ENCODE data around the gene C1QTNF8. TPM values are rescaled to one million over a fixed set of nuclear protein-coding genes. Genes with fewer than 3 reads are reported as not detected.

C1QTNF8 gene
- total and polyA plus RNA-seq, 11 donors = not detected

DNA sequence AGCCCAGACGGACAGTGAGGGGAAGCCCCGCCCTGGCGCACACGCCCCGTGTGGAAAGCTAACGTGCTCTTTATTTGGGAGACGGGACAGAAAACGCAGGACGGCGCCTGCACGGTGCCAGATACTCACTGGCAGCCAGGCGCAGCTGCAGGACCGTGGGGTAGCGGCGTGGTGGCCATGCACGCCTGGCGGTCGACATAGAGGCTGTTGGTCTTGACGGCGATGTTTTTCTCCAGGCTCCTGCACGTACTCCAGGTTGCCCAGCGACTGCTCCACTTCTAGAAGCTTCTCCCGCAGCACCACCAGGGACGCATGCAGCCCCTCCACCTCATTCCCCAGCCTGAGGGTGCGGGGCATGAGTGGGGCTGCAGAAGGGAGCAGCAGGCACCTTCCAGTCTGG lies 5.1 kb upstream of the C1QTNF8 start:
- peaks cover 0 to 39% (median 19%) of the 10 kb centered on the region in 12 donors for H3K4me1 ChIP-seq
- intact Hi-C loops (cut with DNase I) = loop anchor here in 1 of 10 donors (2.0 kb wide), 2 partner anchors 22 to 44 kb away; no protein-coding TSS in a partner anchor
- ATAC-seq (no peak), DNase-seq (no peak)
- H3K27me3 ChIP-seq = peaks cover 8 to 61% (median 16%) of the 10 kb centered on the region in 9 donors
- TF ChIP-seq, protein P1, sequence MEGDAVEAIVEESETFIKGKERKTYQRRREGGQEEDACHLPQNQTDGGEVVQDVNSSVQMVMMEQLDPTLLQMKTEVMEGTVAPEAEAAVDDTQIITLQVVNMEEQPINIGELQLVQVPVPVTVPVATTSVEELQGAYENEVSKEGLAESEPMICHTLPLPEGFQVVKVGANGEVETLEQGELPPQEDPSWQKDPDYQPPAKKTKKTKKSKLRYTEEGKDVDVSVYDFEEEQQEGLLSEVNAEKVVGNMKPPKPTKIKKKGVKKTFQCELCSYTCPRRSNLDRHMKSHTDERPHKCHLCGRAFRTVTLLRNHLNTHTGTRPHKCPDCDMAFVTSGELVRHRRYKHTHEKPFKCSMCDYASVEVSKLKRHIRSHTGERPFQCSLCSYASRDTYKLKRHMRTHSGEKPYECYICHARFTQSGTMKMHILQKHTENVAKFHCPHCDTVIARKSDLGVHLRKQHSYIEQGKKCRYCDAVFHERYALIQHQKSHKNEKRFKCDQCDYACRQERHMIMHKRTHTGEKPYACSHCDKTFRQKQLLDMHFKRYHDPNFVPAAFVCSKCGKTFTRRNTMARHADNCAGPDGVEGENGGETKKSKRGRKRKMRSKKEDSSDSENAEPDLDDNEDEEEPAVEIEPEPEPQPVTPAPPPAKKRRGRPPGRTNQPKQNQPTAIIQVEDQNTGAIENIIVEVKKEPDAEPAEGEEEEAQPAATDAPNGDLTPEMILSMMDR (IDR thresholded peaks at IDR 0.05) = no peak
- TF ChIP-seq POLR2A (IDR thresholded peaks at IDR 0.05) = no peak
- no peaks in the 10 kb centered on the region for H3K9me3 ChIP-seq
- WGBS, 4 donors = 65 to 74% (median 67%) methylated on average over 16 to 25 of the region's 25 CpGs
- H3K36me3 ChIP-seq = no peaks in the 10 kb centered on the region
- H3K4me3 ChIP-seq = no peak overlapping the region
- no peak overlapping the region for H3K27ac ChIP-seq

DNA sequence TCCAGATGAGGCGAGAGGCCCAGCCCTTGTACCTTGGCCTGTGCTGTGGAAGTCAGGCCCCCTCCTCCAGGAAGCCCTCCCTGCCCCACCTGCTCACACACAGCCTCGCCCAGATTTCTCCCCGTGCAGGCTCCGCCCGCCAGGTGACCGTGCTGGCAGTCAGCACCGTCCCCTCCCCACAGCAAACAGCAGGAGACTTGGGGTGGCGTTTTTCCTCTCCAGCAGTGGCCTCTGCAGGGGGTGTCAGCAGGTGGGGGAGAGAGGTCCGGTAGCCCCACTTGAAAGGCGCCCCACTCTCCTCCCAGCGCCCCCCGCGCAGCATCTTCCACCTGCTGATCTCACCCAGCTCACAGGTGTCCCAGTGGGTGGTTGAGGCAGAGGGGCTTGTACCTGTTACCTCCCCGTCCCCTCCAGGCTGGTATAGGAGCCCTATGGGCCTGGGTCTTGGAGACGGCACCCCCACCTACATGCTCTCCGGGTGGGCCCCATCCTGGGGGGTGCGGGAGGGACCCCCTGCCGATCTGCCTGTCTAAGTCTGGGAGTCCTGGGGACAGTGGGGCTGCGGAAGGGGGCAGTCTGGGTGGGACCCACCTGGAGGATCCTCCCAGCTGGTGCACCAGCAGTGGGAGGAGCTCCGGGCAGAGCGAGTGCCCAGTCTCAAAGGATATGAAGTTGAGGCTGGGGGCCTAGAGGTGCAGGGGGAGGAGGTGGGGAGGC lies 4.2 kb upstream of the C1QTNF8 start:
- peaks cover 8 to 54% (median 15%) of the 10 kb centered on the region in 9 donors for H3K27me3 ChIP-seq
- ATAC-seq (no peak), DNase-seq (no peak)
- 62 to 70% (median 64%) methylated on average over 18 to 21 of the region's 21 CpGs for WGBS, 4 donors
- intact Hi-C loops (cut with DNase I) = loop anchor here in 1 of 10 donors (2.0 kb wide), 2 partner anchors 21 to 43 kb away; no protein-coding TSS in a partner anchor
- no peak overlapping the region for H3K27ac ChIP-seq
- H3K4me1 ChIP-seq = peaks cover 0 to 40% (median 19%) of the 10 kb centered on the region in 12 donors
- no peak overlapping the region for H3K4me3 ChIP-seq
- H3K9me3 ChIP-seq = no peaks in the 10 kb centered on the region
- TF ChIP-seq POLR2A (IDR thresholded peaks at IDR 0.05) = no peak
- TF ChIP-seq, protein P1 (IDR thresholded peaks at IDR 0.05) = no peak
- H3K36me3 ChIP-seq = no peaks in the 10 kb centered on the region

DNA sequence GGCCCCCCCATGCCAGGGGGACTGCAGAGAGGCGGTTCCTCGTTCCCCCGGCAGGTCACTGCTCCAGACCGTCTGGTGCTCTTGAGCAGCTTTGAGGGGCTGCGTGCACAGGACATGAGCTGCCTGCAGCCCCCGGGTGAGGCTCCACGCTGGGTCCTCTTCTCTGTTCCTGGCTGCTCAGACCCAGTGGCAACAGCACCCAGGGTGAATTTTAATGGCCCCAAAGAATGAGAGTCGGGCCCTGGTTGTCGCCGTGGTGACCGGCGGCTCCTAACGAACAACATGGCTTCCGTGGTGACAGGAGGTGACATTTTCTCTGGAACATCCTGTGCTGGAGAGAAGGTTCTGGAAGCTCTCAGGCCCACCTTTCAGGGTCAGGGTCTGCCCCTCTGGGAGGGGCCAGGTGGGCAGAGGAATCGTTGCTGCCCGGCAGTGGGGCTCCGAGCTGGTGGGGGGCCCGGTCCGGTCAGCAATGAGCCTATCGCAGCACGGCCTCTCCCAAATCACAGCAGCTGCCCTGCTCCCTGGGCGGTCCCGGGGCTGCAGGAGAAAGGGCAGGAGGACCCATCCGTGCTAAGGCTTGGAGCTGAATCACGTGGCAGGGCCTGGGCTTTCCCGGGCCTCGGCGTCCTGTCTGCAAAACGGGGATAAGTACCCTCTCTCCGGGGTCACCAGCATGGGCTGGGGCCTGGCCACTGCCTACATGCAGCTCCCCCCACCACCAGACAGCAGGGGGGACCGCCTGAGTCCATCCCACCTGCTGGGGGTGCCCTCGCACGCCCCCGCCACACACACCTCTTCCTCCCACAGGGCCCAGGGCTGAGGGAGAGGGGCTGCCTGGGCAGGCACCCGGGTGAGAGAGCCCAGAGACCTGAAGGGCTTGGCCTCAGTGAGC lies 3.4 kb upstream of the C1QTNF8 start:
- Histone ChIP-seq H3K27me3 (peaks cover 8 to 47% (median 15%) of the 10 kb centered on the region in 9 donors), H3K36me3 (no peaks in the 10 kb centered on the region), H3K4me1 (peaks cover 0 to 40% (median 19%) of the 10 kb centered on the region in 12 donors), H3K9me3 (no peaks in the 10 kb centered on the region), H3K4me3 (no peak overlapping the region), H3K27ac (peak overlapping the region in 8 of 12 donors; percentile 78 to 93 (median 87))
- no peak for DNase-seq
- no peak for TF ChIP-seq POLR2A (IDR thresholded peaks at IDR 0.05)
- TF ChIP-seq, protein P1 (IDR thresholded peaks at IDR 0.05) = no peak
- no peak for ATAC-seq
- 46 to 59% (median 49%) methylated on average over 18 to 35 of the region's 35 CpGs for WGBS, 4 donors
- intact Hi-C loops (cut with DNase I) = loop anchor here in 4 of 10 donors (2.0 to 10.0 kb wide), 5 partner anchors 21 to 287 kb away; no protein-coding TSS in a partner anchor
